Hematopoietic multipotent progenitor cell treated with erythropoietin and hydrocortisone succinate and interleukin-3 and kit ligand, for 4 days (in vitro differentiated cells): ENCODE data around the gene TENT4B.
"Not testable (repeated sequence)": the region's sequence is repeated elsewhere in the genome, so short reads cannot be mapped to it uniquely, and the experiment has no call there.

Experiments
- DNase-seq: peaks from one replicate; pipeline ENCODE4 v3.0.0-alpha.2; 2015

Gene TENT4B

GRCh38 chr16:50152807-50153595, at the start of gene TENT4B:
Gene TENT4B, plus strand, starts transcription at chr16:50153306. Its CDS starts 316 bp downstream, at chr16:50153622.
- DNase-seq = peak; percentile 92

- DNase-seq = no peak
Measured at GRCh38 chr16:50103764-50104163, 49.3 kb upstream of the TENT4B start.

GRCh38 chr16:50114357-50115129, 38.6 kb upstream of the TENT4B start:
- DNase-seq = no peak

- no peak for DNase-seq
Measured at GRCh38 chr16:50120711-50121110, 32.4 kb upstream of the TENT4B start.

GRCh38 chr16:50121278-50121677, 31.8 kb upstream of the TENT4B start:
- no peak for DNase-seq

- no peak for DNase-seq
Measured at GRCh38 chr16:50121721-50122445, 31.2 kb upstream of the TENT4B start.

GRCh38 chr16:50123417-50123816, 29.7 kb upstream of the TENT4B start:
- no peak for DNase-seq

GRCh38 chr16:50124769-50125168, 28.3 kb upstream of the TENT4B start:
- no peak for DNase-seq

GRCh38 chr16:50126183-50126582, 26.9 kb upstream of the TENT4B start:
- DNase-seq = no peak

- DNase-seq = not testable (repeated sequence)
Measured at GRCh38 chr16:50132571-50132970, 20.5 kb upstream of the TENT4B start.

- no peak for DNase-seq
Measured at GRCh38 chr16:50133214-50133613, 19.9 kb upstream of the TENT4B start.

- DNase-seq = peak; percentile 8
Measured at GRCh38 chr16:50136399-50136798, 16.7 kb upstream of the TENT4B start.

- no peak for DNase-seq
Measured at GRCh38 chr16:50137268-50137667, 15.8 kb upstream of the TENT4B start.

GRCh38 chr16:50139580-50139979, 13.5 kb upstream of the TENT4B start:
- DNase-seq = no peak

GRCh38 chr16:50144211-50144610, 8.9 kb upstream of the TENT4B start:
- DNase-seq = no peak

- DNase-seq = no peak
Measured at GRCh38 chr16:50146479-50147435, 6.3 kb upstream of the TENT4B start.

GRCh38 chr16:50151322-50151721, 1.8 kb upstream of the TENT4B start:
- DNase-seq = no peak

GRCh38 chr16:50151756-50152155, 1.4 kb upstream of the TENT4B start:
- DNase-seq = no peak

- no peak for DNase-seq
Measured at GRCh38 chr16:50152351-50152806, 727 bp upstream of the TENT4B start.

GRCh38 chr16:50153596-50154419, 702 bp downstream of the TENT4B start:
- DNase-seq = peak; percentile 56

GRCh38 chr16:50154420-50154950, 1.4 kb downstream of the TENT4B start:
- no peak for DNase-seq
